C4-2B (cell line): ENCODE results near the gene SELENBP1.

ENCODE experiments used
- CTCF ChIP-seq: fragments of 450-650 bp; conservative IDR thresholded peaks from 2 replicates; pipeline ENCODE4 v1.5.1; 2017; ENCODE audit warnings: mild to moderate bottlenecking
- ZFX ChIP-seq: fragments of 450-650 bp; IDR thresholded peaks from 2 replicates; pipeline ENCODE4 v1.6.1; 2017

GRCh38 chr1:151402764-151403163 is 30.3 kb upstream of the SELENBP1 start:
- TF ChIP-seq CTCF (no peak), ZFX (no peak)
